SK-N-SH (cell line): ENCODE results near the gene BOK. TPM values are rescaled to one million over a fixed set of nuclear protein-coding genes. Genes with fewer than 3 reads are reported as not detected.

ENCODE experiments used
- CTCF ChIA-PET: fragments of 300-600, 350-600 bp; formaldehyde crosslinking; extraction: SDS; loops from one replicate; lab custom pipeline; 2021; lab: Yijun Ruan, JAX
- POLR2A ChIA-PET: fragments of 350-600 bp; sonication (Branson Sonifier 250); formaldehyde crosslinking; extraction: SDS; loops from one replicate; lab custom pipeline; 2020; ENCODE audit warnings: antibody characterized with exemption, inconsistent platforms; lab: Yijun Ruan, JAX
- DNase-seq: peaks from one replicate; pipeline ENCODE4 v3.0.0; 2012
- H2AFZ ChIP-seq: fragments of 200-600 bp; sonication (generic); 2 replicates; pipeline ENCODE4 v1.8.1; 2016; ENCODE audit warnings: antibody characterized with exemption, mild to moderate bottlenecking, low read depth
- H3F3A ChIP-seq: fragments of 200-600 bp; sonication (generic); replicated peaks from 2 replicates; pipeline ENCODE3; 2016; ENCODE audit warnings: antibody characterized with exemption, mild to moderate bottlenecking; ENCODE audit not compliant: insufficient read depth
- H3K27ac ChIP-seq, 2 experiments: fragments of 200-500 bp in 1 of 2; fragments of 200-600 bp in 1 of 2; sonication (Bioruptor generic) in 1 of 2; sonication (generic), shearing (Covaris generic) in 1 of 2; 2 replicates each; pipeline versions ENCODE4 v1.5.1 to v1.6.1; 2014 to 2016; ENCODE audit warnings: low read depth in 2 of 2, inconsistent platforms in 1 of 2, low read length in 1 of 2, mild to moderate bottlenecking in 1 of 2, mixed read lengths in 1 of 2
- H3K27me3 ChIP-seq: fragments of 200-600 bp; sonication (generic), shearing (Covaris generic); 2 replicates; pipeline ENCODE4 v1.6.1; 2016; ENCODE audit warnings: mixed run types; ENCODE audit not compliant: insufficient read depth
- H3K36me3 ChIP-seq, 2 experiments: fragments of 200-500 bp in 1 of 2; fragments of 200-600 bp in 1 of 2; sonication (Bioruptor generic) in 1 of 2; sonication (generic) in 1 of 2; replicated peaks in 1 of 2; 2 replicates each; pipeline versions ENCODE3 to v1.5.1; 2014 to 2016; ENCODE audit warnings: low read length in 1 of 2, mild to moderate bottlenecking in 1 of 2; ENCODE audit not compliant: insufficient read depth in 2 of 2, control insufficient read depth in 1 of 2
- H3K4me1 ChIP-seq, 2 experiments: fragments of 200-500 bp in 1 of 2; fragments of 200-600 bp in 1 of 2; sonication (Bioruptor generic) in 1 of 2; sonication (generic), shearing (Covaris generic) in 1 of 2; 2 replicates each; pipeline versions ENCODE4 v1.5.1 to v1.6.1; 2014 to 2016; ENCODE audit warnings: low read depth in 1 of 2, low read length in 1 of 2, mixed run types in 1 of 2; ENCODE audit not compliant: insufficient read depth in 2 of 2, control insufficient read depth in 1 of 2
- H3K4me2 ChIP-seq: fragments of 200-600 bp; sonication (generic), shearing (Covaris generic); 2 replicates; pipeline ENCODE4 v1.6.1; 2017; ENCODE audit warnings: mixed run types
- H3K4me3 ChIP-seq, 2 experiments: fragments of 200-500 bp in 1 of 2; fragments of 200-600 bp in 1 of 2; sonication (Bioruptor generic) in 1 of 2; sonication (generic), shearing (Covaris generic) in 1 of 2; 2 replicates each; pipeline versions ENCODE4 v1.5.1 to v1.8.1; 2014 to 2016; ENCODE audit warnings: low read depth in 2 of 2, inconsistent platforms in 1 of 2, low read length in 1 of 2, mild to moderate bottlenecking in 1 of 2, mixed read lengths in 1 of 2, moderate library complexity in 1 of 2
- H3K79me2 ChIP-seq: fragments of 200-600 bp; sonication (generic); 2 replicates; pipeline ENCODE4 v1.8.1; 2017; ENCODE audit warnings: mild to moderate bottlenecking; ENCODE audit not compliant: insufficient read depth
- H3K9ac ChIP-seq: fragments of 200-600 bp; sonication (generic); 2 replicates; pipeline ENCODE4 v1.6.1; 2017; ENCODE audit warnings: mixed run types
- H3K9me2 ChIP-seq: fragments of 200-600 bp; sonication (generic); 2 replicates; pipeline ENCODE4 v1.6.1; 2017; ENCODE audit warnings: mixed run types
- H3K9me3 ChIP-seq: fragments of 200-600 bp; sonication (generic); 2 replicates; pipeline ENCODE4 v1.6.1; 2017; ENCODE audit warnings: mixed run types, mild to moderate bottlenecking, moderate library complexity
- H4K20me1 ChIP-seq: fragments of 200-600 bp; sonication (generic); 2 replicates; pipeline ENCODE4 v1.6.1; 2017; ENCODE audit warnings: mild to moderate bottlenecking, mixed run types; ENCODE audit not compliant: insufficient read depth
- EP300 ChIP-seq, 2 experiments: IDR thresholded peaks; 2 replicates each; pipeline versions ENCODE4 v1.4.0 to v1.6.1; 2012; ENCODE audit warnings: borderline replicate concordance in 1 of 2, low read depth in 1 of 2, low read length in 1 of 2
- EZH2phosphoT487 ChIP-seq: fragments of 200-600 bp; sonication (generic); IDR thresholded peaks from 2 replicates; pipeline ENCODE4 v1.6.1; 2017; ENCODE audit warnings: low read depth, mixed run types, mild to moderate bottlenecking, antibody characterized with exemption, moderate library complexity, borderline replicate concordance
- GATA2 ChIP-seq: sonication (generic); formaldehyde crosslinking; IDR thresholded peaks from 2 replicates; pipeline ENCODE4 v1.5.0; 2020; ENCODE audit warnings: mild to moderate bottlenecking, missing genetic modification reagents
- MXI1 ChIP-seq: IDR thresholded peaks from 2 replicates; pipeline ENCODE4 v1.6.1; 2012; ENCODE audit warnings: mild to moderate bottlenecking, low read depth, low read length, improper control_type of control experiment
- NFIC ChIP-seq: IDR thresholded peaks from 2 replicates; pipeline ENCODE4 v1.4.0; 2012; ENCODE audit warnings: borderline replicate concordance
- POLR2AphosphoS5 ChIP-seq: IDR thresholded peaks from 2 replicates; pipeline ENCODE4 v1.6.1; 2012; ENCODE audit warnings: low read depth, low read length
- SIN3A ChIP-seq: IDR thresholded peaks from 2 replicates; pipeline ENCODE4 v1.6.1; 2012; ENCODE audit warnings: low read depth, mild to moderate bottlenecking, low read length, moderate library complexity, borderline replicate concordance
- TAF1 ChIP-seq: IDR thresholded peaks from 2 replicates; pipeline ENCODE4 v1.6.1; 2012; ENCODE audit warnings: low read depth, mild to moderate bottlenecking, low read length, moderate library complexity, borderline replicate concordance
- TEAD4 ChIP-seq: IDR thresholded peaks from 2 replicates; pipeline ENCODE4 v1.4.0; 2012; ENCODE audit warnings: mild to moderate bottlenecking, borderline replicate concordance; ENCODE audit not compliant: insufficient read depth
- USF1 ChIP-seq: IDR thresholded peaks from 2 replicates; pipeline ENCODE4 v1.4.0; 2012; ENCODE audit warnings: low read depth, borderline replicate concordance
- YY1 ChIP-seq: IDR thresholded peaks from 2 replicates; pipeline ENCODE4 v1.4.0; 2012; ENCODE audit warnings: low read depth, mild to moderate bottlenecking
- ZBTB33 ChIP-seq: IDR thresholded peaks from 2 replicates; pipeline ENCODE4 v1.4.0; 2012; ENCODE audit warnings: low read depth, borderline replicate concordance
- WGBS: methylation state at CpG from one replicate; pipeline ENCODE4 v1.1.6; 2017; ENCODE audit warnings: low lambda C conversion rate; 5-methylcytosine and 5-hydroxymethylcytosine counted together
- polyA plus RNA-seq, 3 experiments: library from polyadenylated mRNA; depleted of rRNA; stranded (reverse); fragments of >200 nt; gene quantifications; 2 replicates each; pipeline ENCODE4 v1.2.3, GENCODE V29; 2012

The BOK gene
- polyA plus RNA-seq, 1 of the 3 experiments (the other 2 are of a cell fraction): 1.7 TPM

GRCh38 chr2:241593271-241593670 is 34.7 kb downstream of the BOK start:
- H2AFZ ChIP-seq: no peak overlapping the region
- no peaks in the 10 kb centered on the region for H4K20me1 ChIP-seq
- POLR2A ChIA-PET: no interaction called here
- H3F3A ChIP-seq: no peaks in the 10 kb centered on the region
- WGBS: 95% methylated on average over 16 of the region's 16 CpGs
- CTCF ChIA-PET: no interaction called here
- no peak overlapping the region for H3K9ac ChIP-seq
- H3K27me3 ChIP-seq: no peaks in the 10 kb centered on the region
- no peaks in the 10 kb centered on the region; the same call in 1 of the 2 replicates for H3K79me2 ChIP-seq
- TF ChIP-seq POLR2AphosphoS5 (no peak), GATA2 (CRISPR knock-in tag) (no peak), USF1 (no peak), TAF1 (no peak), NFIC (no peak)
- no peaks in the 10 kb centered on the region for H3K4me1 ChIP-seq
- H3K9me3 ChIP-seq: peaks cover 6% of the 10 kb centered on the region
- H3K4me2 ChIP-seq: no peak overlapping the region
- H3K4me3 ChIP-seq: no peak overlapping the region
- no peaks in the 10 kb centered on the region for H3K9me2 ChIP-seq
- no peak for DNase-seq
- no peak overlapping the region for H3K27ac ChIP-seq
- peaks cover 4 to 33% of the 10 kb centered on the region in 2 experiments for H3K36me3 ChIP-seq

GRCh38 chr2:241595600-241596140 is 37.1 kb downstream of the BOK start:
- H3K9ac ChIP-seq: no peak overlapping the region
- DNase-seq: no peak
- H3K9me3 ChIP-seq: no peaks in the 10 kb centered on the region
- H2AFZ ChIP-seq: no peak overlapping the region
- peaks cover 6 to 31% of the 10 kb centered on the region in 2 experiments for H3K36me3 ChIP-seq
- H3K4me1 ChIP-seq: no peaks in the 10 kb centered on the region
- no peak overlapping the region for H3K27ac ChIP-seq
- no peak overlapping the region for H3K4me3 ChIP-seq
- no peaks in the 10 kb centered on the region for H3K9me2 ChIP-seq
- H3K4me2 ChIP-seq: no peak overlapping the region
- ChIA-PET POLR2A (interaction anchor here (0.9 kb wide), 1 partner anchor 35 kb away, joined by 3 read pairs; no protein-coding TSS in a partner anchor), CTCF (interaction anchor here (2.0 kb wide), 1 partner anchor 53 kb away, joined by 5 read pairs; no protein-coding TSS in a partner anchor)
- H3K79me2 ChIP-seq: no peaks in the 10 kb centered on the region; the same call in none of the 2 replicates
- no peaks in the 10 kb centered on the region for H3F3A ChIP-seq
- H4K20me1 ChIP-seq: no peaks in the 10 kb centered on the region
- no peaks in the 10 kb centered on the region for H3K27me3 ChIP-seq
- 92% methylated on average over 9 of the region's 15 CpGs for WGBS
- no peak for TF ChIP-seq TEAD4
- TF ChIP-seq SIN3A: no peak
- TF ChIP-seq MXI1: no peak
- TF ChIP-seq EZH2phosphoT487: no peak

GRCh38 chr2:241597561-241597960 is 39.0 kb downstream of the BOK start:
- Histone ChIP-seq H3K4me2 (no peak overlapping the region), H3K4me1 (no peaks in the 10 kb centered on the region), H3K36me3 (peaks cover 15 to 33% of the 10 kb centered on the region in 2 experiments), H3F3A (no peaks in the 10 kb centered on the region), H3K27me3 (no peaks in the 10 kb centered on the region), H3K27ac (no peak overlapping the region), H3K4me3 (no peak overlapping the region), H2AFZ (no peak overlapping the region), H3K9me2 (no peaks in the 10 kb centered on the region), H3K9me3 (no peaks in the 10 kb centered on the region), H3K9ac (no peak overlapping the region), H3K79me2 (no peaks in the 10 kb centered on the region; the same call in none of the 2 replicates), H4K20me1 (no peaks in the 10 kb centered on the region)
- POLR2A ChIA-PET: no interaction called here
- no peak for DNase-seq
- 98% methylated on average over 6 of the region's 6 CpGs for WGBS
- TF ChIP-seq SIN3A: no peak
- no peak for TF ChIP-seq MXI1
- no peak for TF ChIP-seq EP300 (IDR thresholded peaks at IDR 0.05; ENCODE audit: borderline replicate concordance in 1 of 2, low read depth in 1 of 2, low read length in 1 of 2)
- TF ChIP-seq YY1: no peak
- no peak for TF ChIP-seq ZBTB33
- no peak for TF ChIP-seq GATA2 (CRISPR knock-in tag)
- no peak for TF ChIP-seq USF1
- CTCF ChIA-PET: interaction anchor here (1.1 to 2.8 kb wide), 4 partner anchors 18 to 55 kb away, joined by 4 to 10 read pairs (median 4); no protein-coding TSS in a partner anchor
